GM21423 (cell line): ENCODE measurements around the gene KIF5C.
"Not testable (repeated sequence)": the region's sequence is repeated elsewhere in the genome, so short reads cannot be mapped to it uniquely, and the experiment has no call there.

Source experiments
- ATAC-seq: cut with Tn5 transposase; IDR thresholded peaks from one replicate; pipeline ENCODE4 v1.9.1; 2021; ENCODE audit warnings: mild to moderate bottlenecking, moderate library complexity; ENCODE audit not compliant: unreplicated experiment

KIF5C gene

DNA sequence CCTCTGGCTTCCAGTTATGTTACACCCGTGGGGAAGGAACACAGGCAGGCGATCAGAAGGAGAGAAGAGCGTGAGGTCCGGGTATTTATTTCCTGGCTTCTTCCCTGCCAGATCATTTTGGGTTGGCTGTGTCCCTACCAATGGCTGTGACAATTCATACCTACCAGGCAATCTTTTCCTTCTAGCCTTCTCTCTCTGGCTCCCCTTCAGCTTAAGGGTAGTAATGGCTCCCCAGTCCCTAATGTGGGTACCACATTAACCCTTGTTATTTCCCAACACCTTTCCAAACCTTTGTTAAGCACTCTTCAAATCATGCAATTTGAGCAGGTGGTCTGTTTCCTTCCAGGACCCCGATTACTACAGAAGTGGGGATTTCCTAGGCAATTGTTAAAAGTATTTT lies 84.7 kb downstream of the KIF5C start:
- ATAC-seq: no peak

DNA sequence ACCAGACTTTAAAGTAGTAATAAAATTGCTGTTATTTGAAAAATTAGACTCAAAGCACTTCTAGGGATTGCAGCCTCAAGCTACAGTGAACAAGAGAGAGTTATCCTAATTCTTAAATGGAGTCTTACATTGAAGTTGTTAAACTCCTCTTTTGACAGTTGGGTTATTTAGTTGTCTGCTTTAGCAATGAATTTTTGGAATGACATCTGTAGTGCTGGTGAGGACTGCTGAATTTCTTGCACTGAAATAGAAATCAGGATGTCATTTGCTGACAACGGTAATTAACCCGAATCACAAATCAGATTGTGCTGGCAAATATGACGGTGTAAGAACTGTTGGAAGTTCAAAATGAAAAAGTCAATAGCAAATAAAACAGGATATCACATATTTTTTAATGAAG lies 85.5 kb downstream of the KIF5C start:
- no peak for ATAC-seq

DNA sequence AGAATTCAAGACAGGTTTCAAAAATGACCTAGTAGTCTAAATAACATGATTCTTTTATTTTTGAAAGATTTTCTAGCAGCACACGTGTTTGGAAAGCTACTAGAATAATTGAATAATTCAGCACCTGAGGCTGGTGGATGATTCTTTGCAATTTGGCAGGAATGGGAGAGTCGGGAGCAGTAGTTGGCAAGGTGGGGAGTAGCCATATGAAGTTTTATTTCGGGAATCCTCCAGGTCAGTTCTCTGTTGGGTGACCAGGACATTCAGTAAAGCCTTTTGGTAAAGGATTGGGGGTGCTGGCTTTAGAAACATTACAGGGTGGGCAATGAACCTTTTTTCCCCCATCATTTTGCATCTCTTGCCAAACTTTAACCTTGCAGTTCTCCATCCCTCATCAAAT lies 88.4 kb downstream of the KIF5C start:
- ATAC-seq: no peak

DNA sequence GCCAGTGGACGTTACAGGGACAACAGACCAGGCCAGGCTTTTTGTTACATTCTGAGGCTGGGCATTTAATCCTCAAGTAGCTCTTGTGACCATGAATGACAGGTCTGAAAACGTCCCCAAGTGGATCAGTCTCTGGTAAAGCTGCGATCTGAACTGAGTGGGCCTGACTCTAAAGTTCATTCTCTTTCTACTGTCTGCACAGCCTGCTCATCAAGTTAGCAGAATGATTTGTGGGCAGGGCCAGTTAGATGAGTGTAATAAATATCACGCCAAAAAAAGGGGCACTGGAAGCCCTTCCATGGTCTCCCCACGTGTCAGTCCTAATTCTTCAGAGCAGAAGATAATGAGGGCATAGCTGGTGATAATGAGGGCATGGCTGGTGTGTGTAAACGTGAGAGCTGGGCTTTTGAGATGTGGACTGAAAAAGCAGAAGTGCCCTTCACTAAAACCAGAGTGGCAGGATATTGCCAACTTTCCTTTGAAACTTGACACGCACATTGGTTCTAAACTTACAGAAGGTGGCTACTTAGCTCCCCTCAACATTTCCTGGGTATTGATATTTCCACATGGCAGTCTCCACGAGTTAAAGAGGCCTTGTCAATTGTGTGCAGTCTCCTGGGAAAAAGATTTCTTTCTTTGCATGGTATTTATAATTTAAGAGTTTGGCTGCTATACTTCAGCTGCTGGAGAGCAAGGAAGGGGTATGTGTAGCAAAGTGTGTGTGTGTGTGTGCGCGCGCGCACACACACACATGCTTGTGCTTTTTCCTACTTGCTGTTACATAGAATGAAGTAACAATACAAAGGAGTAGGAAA lies 90.8 kb downstream of the KIF5C start:
- no peak for ATAC-seq

DNA sequence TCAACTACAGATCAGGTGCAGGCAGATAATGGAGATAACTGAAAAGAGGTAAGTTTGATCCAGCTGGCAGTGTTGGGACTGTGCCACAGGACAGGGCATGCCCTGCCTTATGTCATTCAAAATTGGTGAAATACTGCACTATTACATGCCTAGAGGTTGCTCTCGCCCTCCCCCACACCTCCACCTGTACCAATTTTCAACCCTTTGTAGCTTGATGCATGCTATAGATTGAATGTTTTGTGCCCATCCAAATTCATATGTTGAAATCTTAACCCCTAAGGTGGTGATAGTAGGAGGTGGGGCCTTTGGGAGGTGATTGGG lies 91.4 kb downstream of the KIF5C start:
- ATAC-seq: no peak

DNA sequence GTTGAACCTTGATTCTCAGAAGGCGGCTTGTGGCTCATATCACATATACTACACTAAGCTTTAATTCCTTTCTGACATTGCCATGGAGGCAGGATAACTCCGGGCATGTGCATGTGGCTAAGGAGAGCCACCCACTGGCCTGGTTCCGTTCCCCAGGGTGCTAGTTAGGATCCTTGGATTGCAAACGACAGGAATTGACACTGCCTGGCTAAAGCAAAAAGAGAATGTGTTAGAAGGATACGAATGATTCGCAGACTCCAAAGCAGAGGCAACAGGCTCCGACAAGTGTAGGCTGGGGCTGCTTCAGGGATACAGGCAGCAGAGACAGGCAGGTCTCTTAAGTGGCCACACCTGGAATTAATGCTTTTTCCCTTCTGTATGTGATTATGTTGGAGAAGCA lies 92.0 kb downstream of the KIF5C start:
- ATAC-seq: no peak

DNA sequence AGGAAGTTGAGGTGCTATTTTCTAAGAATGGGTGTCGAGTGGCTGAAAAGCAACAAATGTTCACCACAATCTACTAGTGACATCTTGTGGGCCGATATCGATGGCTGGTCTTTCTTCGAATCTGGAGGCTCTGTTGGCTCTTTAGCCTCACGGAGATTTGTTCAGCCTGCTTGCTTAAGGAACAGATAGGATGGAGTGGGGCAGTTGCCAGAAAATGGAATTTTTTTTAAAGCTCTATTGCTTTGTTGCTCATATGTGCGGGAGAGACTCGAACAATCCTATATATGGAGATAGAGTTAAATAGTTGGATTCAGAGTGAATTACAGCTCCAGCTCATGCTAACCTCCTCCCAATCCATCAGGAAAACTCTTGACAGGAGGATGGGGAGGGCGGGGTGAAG lies 92.6 kb downstream of the KIF5C start:
- ATAC-seq: no peak

DNA sequence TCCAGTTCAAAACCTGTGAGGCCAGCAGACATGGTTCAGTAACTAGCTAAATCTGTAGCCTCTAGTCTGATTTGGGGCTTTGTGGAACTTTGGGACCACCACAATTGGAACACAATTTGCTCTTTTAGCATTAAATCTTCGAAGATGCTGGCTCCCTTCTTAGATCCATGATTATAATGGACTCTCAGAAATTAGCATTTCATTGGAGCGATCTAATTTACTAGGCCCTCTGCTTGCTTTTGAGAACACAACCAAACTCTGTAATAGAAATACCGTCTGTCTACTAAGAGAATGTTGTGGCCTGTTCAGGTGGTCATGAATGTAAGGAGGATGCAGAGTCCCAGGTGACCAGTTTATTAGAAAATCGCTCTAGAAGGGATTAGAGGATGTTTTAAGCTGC lies 93.3 kb downstream of the KIF5C start:
- no peak for ATAC-seq

DNA sequence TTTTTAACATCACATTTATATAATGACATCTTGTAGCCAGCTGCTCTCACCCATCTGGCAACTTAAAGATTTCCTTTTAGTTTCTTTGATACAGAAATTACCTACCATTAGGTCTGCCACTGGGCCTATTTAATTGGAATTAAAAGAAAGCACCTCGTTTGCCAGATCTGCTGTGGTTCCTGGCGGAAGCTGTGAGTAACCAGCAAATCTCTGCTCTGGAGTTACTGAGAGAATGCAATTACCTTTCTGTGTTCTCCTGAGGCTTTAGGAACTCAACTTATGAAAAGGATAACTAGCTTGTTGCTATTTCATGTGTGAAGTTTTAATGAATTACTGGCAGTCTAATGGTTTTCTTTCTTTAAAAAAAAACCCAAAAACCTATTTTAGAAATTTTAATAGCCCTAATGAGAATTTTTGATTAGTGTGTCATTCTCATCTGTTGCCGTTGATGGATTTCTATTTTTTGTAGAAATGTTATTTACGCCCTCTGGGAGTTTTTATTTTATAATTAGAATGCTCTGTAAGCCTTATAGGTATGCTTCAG lies 93.8 kb downstream of the KIF5C start:
- no peak for ATAC-seq

DNA sequence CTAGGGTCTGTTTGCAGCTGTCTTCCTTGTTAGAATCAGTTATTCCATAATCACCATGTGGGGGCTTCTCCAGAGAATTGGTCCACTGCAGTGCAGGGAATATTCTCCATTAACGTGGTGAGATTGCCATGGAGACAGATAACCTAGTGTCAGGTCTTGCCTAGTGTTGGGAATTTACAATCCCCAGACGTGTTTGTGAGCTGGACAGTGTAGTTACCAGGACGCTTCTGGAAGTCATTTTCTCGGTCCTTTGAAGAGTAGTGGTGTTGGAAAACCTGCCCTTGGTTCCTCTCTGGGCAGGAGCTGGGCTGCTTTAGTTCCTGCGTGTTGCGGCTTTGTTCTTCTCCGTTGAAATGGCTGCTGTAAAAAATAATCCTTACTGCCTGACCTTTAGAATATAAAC lies 94.6 kb downstream of the KIF5C start:
- no peak for ATAC-seq

DNA sequence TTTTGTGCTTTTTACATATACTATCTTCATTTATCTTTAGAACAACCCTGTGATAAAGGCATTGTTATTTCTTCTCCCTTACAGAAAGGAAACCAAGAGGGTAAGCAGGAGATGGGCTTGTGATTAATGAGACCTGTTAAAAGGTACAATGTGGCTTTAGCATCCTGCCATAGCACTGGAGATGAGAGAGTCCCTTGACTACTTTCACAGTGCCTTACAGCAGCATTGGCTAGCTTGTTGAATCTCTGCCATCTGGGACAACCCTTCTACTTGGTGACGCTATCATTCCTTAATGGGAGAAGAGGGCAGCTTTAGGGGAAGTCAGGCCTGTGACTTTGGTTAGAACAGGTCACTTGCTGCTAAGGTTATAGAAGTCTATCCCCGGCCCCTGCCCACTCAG lies 95.4 kb downstream of the KIF5C start:
- ATAC-seq: no peak

DNA sequence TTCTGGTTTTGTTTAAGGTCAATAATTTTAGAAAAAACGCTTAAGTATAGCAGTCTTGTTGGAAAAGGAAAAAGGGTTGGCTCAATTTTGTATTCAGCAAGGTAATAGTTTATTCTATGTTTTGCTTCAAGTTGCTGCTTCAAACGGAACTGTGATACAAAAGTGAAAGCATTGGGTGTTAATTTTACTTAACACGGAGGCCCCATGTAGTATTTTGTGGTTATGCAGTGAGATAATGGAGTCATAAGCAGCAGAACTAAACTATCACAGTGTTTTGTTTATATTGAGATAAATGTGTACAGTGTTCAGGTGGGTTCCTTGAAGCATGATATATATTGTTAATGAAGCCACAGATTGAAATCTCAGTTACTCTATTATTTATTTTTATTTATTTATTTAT lies 96.5 kb downstream of the KIF5C start:
- ATAC-seq: peak; percentile 81

DNA sequence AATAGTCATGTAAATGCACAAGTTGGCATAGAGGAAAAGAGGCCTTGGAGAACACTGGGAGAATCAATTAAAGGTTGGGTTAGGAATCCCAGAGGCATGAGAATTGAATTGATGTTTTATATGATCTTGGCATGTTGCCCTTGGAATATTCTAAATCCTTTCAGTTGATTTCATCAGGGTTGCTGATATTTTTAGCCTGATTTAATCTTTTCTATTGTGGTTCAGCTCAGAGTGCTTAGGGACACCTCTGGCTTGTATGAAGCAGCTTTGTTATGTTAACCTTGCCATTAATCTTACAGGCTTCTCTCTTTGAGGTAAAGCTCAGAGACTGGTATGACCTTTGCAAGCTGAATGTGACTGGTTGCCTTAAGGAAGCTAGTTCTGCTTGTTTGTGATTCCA lies 99.1 kb downstream of the KIF5C start:
- ATAC-seq: no peak

DNA sequence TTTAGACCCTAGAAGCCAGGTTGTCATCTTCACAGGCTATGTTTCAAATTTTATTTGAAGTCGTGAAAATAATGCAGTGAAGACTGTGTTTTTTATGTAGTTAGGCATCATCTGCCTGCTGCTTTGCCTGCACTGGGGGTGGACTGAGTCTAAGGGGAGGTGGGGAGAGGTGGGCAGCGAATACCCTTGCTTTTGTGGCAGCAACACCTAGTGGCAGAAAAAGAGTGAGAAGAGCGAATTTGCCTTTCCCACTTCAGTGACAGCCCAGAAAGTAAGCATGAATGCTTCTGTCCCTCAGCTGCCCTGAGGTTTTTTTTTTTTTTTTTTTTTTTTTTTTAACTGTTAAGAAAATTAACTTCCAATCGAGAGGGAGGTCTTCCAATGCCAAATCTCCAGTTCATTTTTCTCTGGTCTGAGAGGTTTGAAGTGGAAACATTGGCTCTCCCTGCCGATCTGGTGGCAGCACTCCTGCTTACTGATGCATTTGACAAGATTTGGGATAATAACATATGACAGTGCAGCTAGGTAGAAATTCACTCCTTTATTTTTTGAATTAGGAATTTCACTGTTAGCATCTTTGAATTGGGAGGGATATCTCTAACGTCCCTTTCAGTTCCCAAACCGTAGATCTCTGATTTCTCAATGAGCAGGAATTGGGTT lies 103.1 kb downstream of the KIF5C start:
- ATAC-seq: no peak

DNA sequence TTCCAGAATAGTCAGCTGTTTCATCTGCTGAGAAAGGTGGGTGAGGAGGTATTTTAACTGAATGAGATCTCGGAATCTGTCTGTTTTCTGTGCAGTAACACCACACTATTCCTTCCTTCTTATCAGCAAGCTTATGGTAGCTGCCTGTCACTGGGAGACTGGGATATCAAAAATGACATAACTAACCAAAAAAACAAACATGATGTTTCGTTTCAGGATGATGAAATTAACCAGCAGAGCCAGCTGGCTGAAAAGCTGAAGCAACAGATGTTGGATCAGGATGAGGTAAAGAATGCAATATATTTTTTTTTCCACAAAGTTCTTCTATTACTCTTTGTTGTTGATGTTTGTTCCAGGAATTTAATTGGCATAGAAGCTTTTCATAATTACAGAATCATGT lies 103.7 kb downstream of the KIF5C start:
- no peak for ATAC-seq

DNA sequence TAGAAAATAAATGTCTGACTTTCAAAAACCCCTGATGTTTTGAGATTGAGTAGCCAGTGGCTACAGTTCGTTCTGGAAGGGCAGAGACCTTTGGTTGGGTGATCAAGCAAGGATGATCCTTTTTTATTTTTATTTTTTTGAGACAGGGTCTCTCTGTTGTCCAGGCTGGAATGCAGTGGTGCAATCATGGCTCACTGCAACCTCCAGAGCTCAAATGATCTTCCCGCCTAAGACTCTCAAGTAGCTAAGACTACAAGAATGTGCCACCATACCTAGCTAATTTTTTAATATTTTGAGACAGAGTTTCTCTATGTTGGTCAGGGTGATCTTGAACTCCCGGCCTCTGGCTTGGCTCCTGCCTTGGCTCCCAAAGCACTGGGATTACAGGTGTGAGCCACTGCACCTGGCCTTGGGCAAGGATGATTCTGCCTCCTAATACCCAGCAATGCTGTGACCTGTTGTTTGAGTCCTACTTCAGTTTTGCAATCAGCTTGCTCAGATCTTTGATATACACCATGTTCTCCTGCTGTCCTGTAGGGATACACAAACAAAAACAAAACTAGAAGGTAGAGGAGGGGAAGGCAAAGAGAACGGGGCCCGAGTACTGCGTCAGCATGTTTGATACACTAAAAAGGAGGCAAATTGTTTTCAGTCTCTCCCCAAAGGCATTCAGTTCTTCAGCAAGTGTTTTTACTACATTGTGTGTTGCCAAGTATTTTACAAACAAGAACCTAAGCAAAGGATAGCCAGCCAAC lies 104.3 kb downstream of the KIF5C start:
- no peak for ATAC-seq

DNA sequence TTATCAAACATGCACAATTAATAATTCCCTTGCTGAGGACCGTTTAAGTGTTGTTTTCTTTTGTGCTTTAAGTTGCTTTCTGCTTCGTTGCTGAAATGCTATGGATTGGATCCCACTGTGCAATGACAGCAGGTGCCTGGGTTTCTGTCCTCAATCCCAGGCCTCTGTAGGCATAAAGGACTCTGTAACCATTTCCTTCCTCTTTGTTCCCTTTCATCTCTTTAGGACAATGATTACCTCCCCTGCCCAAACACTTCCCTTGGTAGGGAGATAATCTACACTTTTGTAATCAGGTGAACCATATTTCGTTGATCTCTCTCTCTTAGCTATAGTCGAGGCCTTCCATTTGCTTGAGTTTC lies 104.9 kb downstream of the KIF5C start:
- ATAC-seq: no peak

DNA sequence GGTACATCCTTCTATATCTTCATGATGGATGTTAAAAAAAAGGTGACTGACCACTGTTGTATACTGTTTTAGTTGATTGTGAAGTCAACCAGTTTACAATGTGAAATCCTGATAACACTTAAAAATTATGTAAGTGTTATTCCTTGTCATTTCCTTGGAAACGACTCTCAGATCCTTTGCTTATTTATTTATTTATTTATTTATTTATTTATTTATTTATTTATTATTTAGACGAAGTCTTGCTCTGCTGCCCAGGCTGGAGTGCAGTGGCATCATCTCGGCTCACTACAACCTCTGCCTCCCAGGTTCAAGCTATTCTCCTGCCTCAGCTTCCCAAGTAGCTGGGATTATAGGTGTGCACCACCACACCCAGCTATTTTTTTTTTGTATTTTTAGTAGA lies 105.5 kb downstream of the KIF5C start:
- not testable (repeated sequence) for ATAC-seq

DNA sequence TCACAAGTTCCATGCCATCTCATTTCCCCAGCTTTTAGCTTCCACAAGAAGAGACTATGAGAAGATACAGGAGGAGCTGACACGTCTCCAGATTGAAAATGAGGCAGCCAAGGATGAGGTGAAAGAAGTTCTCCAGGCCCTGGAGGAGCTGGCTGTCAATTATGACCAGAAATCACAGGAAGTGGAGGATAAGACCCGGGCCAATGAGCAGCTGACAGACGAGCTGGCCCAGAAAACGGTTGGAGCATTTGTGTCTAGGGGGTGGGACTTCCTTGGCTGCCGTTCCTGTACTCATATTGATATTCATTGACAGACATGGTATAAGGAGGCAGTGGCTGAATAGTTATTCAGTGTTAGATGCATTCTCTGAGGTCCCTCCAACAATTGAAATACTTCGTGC lies 106.3 kb downstream of the KIF5C start:
- ATAC-seq: no peak

DNA sequence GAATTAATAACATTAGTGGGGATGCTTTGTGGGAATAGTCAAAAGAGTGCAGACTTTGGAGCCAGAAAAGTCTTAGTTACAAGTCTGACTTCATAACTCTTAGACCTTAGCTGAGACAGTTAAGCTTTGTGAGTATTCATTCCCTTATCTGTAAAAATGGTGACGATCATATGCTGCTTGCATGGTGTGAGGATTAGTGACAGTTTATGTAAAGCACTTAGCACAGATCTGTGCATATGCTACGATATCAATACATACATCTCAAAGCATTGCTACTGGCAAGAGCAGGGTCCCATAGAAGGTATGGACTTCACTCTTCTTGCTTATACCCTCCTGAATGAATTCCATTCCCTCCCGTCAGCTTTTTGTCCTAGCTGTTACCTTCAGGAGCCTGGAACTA lies 106.8 kb downstream of the KIF5C start:
- ATAC-seq: no peak

DNA sequence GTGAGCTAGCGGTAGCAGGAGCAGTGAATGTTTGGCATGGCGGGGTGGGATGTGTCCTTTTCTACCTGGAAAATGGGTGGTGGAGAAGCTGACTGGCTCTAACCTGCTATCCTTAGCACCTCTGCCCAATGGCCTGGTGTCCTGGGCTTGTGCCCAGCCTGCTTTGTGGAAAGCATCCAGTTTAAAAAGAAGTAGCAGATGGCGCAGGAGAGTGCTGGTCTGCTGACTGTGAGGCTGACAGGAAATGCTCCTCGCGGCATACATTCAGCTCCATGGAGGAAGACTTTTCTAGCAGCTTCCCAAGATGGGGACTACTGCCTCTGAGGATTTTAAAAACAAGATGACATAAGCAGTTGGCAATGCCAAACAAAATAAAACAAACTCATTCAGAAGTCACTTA lies 107.3 kb downstream of the KIF5C start:
- ATAC-seq: no peak

DNA sequence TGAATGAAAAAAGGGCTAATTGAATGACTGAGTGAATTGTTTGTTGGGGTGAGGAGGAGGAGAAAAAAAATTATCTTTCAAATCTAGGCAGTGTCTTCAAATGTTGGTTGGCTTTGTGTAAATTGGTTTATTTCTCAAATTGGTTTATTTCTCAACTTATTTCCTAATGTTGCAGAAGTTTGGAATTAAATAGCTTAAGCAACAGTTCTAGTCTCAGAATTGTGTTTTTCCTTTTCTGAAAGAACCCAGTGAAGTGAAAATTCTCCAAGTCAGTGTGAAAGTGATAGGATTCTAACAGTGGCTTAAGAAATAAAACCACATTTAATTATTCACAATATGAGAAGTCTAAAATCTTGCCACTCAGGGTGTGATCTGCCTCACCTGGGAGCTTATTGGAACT lies 108.9 kb downstream of the KIF5C start:
- ATAC-seq: no peak
